HG03439 (cell line): ENCODE results near the gene UBE2J2.
A peak's percentile ranks its signal among the peaks of the same experiment; 100 is the strongest.
"Not testable (repeated sequence)": the region's sequence is repeated elsewhere in the genome, so short reads cannot be mapped to it uniquely, and the experiment has no call there.

ENCODE experiments used
- ATAC-seq: cut with Tn5 transposase; IDR thresholded peaks from one replicate; pipeline ENCODE4 v1.9.1; 2021; ENCODE audit warnings: mild to moderate bottlenecking, moderate library complexity; ENCODE audit not compliant: unreplicated experiment

Gene UBE2J2

GRCh38 chr1:1273512-1274298 is at the start of gene UBE2J2:
Gene UBE2J2 (minus strand): TSS chr1:1273854. CDS start chr1:1267992, 5,862 bp downstream.
- ATAC-seq = peak; percentile 70

DNA sequence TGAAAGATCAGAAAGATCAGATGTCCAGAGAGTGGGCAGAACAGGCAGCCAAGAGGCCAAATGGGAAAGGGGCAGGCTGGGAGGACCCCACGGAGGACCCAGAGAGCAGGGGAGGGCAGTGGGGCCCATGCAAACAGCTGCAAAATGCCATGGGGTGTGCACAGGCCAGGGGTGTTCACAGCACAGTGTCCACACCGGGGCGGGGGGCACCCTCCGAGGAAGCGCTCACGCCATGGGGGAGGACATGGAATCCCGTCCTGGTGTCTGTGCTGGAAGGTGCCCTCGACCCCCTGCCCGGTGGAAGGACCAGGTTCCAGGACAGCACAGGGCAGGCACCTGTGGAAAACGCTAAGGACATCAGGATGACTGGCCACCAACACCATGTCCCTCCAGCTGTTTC is 49.3 kb upstream of the UBE2J2 start:
- no peak for ATAC-seq

DNA sequence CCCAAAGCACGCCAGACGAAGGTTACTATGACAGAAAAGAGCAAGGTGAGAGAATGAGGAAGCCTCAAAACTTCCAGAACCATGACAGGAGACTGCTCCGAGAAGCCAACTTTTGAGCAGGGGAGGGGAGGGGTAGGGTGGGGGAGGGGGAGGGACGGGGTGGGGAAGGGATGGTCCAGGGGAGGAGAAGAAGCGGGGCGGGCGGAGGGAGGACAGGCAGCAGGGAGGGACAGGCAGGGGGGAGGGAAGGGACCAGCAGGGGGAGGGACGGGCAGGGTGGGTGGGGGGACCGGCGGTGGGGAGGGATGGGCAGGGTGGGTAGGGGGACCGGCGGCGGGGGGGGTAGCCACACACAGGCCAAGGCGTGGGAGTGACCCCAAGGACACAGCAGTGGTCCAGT is 48.8 kb upstream of the UBE2J2 start:
- ATAC-seq = no peak

DNA sequence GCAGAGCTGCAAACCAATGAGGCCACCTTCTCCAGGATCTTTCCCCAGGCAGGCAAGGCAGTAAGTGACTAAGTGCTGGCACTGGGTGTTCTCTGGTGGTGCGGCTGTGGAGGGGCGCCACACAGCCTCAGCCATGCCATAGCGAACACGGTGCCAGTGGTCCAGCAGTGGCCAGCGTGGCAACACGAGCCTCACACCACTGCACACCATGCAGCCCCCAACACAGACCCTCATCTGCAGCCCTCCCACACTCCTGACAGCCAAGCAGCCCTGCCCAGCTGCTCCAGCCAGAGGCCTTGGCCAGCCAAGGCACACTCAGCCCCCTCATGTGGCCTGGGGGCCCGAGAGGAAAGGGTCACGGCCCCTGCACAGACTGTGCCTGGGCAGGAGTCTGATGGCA is 47.8 kb upstream of the UBE2J2 start:
- no peak for ATAC-seq

GRCh38 chr1:1320666-1321448 is 47.2 kb upstream of the UBE2J2 start:
- no peak for ATAC-seq

DNA sequence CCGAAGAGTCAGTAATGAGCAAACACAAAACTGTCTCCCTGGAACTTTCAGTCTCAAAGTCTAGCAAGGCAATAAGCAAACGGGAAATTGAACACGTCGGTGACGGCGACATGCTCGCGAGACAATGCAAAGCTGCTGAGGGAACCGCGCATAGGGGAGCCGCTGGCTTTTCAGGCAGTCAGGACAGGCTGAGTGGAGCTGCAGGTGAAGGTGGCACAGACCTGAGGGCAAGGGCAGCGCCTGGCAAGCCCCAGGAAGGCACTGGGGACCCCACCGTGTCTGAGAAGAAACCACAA is 45.9 kb upstream of the UBE2J2 start:
- ATAC-seq = no peak

DNA sequence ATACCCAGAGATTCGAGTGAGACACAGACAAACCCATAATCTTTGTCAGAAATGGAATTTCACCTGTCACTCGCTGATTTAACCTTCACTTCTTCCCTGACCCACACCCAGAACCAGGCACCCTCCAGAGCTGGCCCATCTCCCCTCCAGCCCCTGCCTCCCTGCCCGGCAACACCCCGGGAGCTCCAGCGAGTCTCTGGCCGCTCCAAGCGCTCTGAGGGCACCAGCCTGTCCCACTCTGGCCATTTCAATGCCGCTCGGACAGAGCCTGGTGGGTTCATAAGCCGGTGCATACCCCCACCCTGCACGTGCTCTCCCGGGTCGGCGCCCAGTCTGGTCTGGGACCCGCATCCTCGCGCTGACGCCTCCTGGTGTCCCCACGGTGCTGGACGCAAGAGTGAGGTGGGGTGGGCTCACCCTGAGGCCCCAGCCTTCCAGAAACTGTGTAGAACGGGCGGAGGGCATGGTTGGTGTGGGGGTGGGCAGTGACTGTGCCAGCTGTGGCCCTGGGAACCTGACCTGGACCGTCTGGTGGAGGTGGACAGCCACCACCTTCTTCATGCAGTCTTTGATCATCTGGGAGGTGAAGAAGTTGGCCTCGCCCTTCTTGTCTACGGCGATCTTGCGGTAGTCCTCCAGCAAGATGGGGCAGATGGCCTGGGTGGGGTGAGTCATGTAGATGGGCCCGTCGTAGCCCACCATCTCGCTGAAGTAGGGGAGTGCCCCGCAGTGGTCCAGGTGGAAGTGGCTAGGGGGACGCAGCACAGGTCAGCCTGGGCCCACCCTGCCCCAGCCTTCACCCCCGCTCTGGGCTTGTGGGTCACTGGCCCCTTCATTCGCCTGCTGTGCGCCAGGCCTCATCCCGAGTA is 45.4 kb upstream of the UBE2J2 start:
- ATAC-seq = no peak

- ATAC-seq = no peak
These were observed 44.5 kb upstream of the UBE2J2 start for GRCh38 chr1:1318131-1318652.

DNA sequence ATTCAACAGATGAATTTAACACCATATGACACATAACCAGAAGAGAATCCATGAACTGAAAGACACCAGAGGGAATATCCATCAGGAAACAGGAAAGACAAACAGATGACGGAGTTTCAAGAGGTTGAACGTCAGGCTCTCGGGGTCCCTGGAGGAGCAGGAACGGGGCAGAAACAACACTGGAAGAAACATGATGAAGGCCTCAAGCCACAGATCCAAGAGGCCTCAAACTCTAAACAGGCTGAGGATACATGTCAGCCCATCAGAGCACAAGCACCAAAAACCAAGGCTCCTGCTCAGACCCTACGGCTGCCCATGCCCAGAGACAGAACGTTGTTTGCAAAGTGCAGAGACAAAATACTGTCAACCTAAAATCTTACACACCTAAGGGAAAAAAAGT is 43.8 kb upstream of the UBE2J2 start:
- ATAC-seq = no peak

DNA sequence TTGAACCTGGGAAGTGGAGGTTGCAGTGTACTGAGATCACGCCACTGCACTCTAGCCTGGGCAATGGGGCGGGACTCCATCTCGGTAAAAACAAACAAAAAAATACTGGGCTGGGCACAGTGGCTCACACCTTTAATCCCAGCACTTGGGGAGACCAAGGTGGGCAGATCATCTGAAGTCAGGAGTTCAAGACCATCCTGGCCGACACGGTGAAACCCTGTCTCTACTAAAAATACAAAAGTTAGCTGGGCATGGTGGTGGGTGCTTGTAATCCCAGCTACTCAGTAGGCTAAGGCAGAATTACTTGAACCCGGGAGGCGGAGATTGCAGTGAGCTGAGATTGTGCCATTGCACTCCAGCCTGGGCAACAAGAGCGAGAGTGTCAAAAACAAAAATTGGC is 42.5 kb upstream of the UBE2J2 start:
- ATAC-seq = not testable (repeated sequence)

DNA sequence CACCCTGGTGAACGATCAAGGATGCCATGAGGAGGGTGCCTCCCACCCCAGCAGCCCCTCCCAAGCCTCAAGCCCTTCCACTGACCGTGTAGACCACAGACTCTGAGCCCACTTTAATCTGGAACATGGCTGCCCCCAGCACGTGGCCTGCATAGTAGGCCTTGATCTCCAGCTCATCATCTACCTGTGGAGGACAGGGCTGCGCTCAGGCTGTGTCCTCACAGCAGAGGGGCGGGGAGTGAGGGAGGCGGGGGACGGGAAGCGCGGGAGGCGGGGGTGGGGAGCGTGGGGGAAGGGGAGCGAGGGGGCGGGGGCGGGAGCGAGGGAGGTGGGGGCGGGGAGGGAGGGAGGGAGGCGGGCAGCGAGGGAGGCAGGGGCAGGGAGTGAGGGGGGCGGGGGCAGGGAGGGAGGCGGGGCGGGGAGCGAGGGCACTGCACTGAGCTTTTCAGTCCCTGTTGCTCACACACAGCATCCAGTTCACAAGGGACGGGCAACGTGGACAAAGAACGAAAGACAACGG is 41.8 kb upstream of the UBE2J2 start:
- ATAC-seq = no peak

DNA sequence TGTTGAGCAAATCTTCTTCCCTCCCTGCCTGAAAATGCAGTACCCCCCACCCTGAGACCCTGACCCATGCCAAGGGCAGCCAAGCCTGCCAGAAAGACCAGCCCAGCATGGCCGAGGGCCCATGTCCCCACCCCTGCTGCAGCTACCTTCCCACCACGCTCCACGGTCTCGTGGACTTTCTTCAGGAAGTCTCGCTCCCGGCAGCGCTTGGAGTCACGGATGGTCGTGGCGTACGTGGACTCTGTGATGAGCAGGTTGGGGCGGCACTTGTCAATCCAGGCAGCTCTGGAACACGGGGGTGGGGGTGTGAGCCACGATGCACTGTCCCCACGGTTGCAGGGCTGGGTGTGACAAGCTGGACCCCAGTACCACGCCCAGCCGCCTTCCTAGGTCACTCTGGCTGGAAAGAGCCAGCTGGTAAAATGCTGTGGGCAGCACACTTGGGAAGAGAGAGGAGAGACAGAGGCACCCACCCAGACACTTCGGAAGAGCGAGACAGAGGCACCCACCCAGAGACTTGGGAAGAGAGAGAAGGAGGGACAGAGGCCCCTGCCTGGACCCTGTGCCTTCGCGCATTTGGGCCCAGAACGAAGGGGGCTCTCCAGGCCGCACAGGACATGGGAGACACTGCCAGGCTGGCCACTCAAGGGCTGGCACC is 41.2 kb upstream of the UBE2J2 start:
- no peak for ATAC-seq

DNA sequence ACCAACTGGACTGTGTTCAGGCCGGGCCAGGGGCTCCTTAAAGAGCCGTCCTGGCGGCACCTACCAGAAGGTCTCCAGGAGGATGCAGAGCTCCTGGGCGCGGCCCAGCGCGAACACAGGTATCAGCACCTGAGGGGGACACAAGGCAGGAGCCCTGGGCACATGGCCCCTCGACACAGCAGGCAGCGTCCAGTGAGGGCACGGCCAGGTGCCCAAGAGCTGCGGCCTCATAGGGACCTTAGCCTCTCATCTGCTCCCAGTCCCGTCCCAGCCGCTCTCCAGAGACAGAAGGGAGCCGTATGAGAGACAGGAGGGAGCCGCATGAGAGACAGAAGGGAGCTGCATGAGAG is 40.6 kb upstream of the UBE2J2 start:
- no peak for ATAC-seq

DNA sequence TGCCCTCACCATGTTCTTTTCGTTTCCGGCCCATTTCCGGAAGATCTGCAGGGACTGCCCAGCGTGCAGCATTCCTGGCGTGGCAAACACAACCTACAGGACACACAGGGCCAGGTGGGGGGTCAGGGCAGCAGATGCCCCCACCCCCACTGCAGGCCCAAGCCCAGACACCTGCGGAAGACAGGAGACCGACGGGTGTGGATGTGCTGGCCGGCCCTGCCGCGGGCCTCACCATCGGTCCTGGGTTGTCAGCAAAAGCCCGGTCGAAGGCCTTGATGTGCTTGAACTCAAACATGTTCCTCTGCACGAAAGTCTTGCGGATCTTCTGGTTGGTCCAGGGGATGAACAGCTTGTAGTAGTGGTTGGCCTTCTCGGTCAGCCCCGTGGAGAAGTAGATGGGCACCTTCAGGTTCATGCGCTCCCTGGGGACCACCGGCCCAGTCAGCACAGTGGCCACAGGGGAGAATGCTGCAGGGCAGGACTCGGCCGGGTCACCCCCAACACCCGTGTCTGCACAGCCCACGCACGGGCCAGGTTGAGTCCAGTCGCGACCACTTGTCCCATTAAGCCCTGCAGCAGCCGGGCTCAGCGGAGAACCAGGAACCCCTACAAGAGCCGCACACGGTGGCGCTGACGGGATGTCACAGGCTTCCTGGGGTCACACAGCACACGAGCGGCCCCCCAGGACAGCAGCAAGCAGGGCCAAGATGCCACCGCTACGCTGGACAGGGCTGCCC is 40.0 kb upstream of the UBE2J2 start:
- no peak for ATAC-seq

DNA sequence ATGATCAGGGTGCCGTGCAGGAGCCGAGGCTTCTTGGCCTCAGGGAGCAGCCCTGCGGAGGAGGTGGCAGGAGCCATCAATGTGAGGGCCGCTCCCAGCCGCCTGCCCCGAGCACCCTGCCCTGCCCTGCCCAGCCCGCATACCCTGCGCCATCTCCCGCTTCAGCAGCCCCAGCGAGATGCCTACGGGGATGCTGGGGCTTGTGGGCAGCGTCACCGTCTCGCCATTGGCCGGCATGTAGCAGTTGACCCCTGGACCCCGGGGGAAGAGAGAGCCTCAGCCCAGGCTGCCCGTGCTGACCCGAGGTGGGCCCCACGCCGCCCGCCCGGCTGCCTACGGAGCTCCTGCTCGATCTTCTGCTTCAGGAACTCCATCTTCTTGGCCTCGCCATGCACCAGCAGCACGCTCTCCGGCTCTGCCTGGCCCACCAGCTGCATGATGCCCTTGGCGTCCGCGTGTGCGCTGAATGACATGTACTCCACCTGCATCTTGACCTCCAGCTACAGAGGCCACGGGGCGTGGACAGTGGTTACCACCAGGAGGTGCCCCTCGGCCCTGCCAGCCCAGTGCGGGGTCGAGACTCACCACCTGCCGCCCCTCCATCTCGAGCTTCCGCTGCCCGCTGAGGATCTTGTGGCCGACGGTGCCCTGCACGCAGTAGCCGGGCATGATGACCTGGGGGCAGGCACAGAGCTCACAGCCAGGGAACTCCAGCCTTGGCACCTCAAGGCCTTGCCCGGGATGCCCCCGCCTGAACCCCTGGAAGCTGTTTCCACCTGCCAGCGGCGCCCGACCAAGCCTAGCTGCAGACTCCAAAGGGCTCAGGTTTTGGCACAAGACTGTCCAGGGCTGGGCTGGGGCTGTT is 39.0 kb upstream of the UBE2J2 start:
- ATAC-seq = no peak

DNA sequence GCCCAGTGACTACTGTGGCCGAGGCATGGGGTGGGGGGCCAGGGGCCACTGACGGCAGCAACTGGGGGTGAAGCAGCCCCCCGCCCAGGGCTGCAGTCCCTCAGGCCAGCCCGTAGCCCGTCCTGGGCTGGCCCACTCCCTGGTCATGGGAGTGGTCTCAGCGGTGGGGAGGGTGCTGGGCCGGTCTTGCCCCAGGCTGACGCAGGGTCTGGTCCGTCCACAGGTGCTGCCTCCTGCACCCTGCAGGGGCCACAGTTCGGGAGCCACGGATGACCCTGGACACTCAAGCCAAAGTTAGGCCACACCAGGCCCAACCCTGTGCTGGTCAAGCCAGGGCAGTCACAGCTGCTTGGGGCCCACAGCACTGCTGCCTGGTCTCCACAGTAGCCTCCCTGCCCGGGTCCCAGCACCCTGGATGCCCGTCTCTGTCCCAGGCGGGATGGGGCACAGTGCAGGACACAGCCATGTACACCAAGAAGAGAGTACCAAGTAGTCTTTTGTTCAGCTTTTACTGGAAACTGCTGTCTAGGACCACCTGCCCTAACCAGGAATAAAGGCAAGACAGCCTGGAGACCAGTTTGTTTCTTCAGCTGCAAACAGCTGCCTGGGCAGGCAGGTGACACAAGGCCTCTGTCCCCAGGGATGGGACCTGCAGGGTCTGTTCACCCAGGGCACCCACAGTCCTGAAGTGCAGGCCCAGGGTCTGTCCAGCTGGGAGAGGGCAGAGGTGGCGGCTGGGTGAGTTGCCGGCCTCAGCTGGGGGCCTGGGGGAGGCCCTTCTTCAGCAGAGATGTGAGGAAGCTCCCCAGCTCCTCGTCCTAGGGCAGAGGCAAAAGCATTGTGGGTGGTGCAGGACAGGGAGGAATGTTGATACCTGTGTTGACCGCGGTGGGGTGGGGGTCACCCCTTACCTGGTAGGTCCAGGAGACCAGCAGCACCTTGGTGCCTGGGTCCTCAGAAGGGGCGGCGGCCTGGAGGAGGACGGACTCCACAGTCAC is 37.8 kb upstream of the UBE2J2 start:
- ATAC-seq = no peak

- ATAC-seq = no peak
These were observed 36.9 kb upstream of the UBE2J2 start for GRCh38 chr1:1310476-1311053.

DNA sequence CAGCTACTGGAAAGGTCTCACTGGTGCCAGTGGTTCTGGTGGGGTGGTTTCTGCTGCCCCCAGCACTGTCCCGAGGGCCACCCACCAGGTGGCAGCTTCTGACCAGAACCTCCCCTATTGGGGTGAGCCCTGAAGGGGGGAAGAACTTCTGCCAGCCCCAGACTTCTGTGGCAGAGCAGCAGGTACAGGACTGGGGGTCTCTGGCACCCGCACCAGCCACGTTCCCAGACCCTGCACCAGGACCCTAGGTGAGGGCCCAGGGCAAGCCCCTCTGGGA is 36.4 kb upstream of the UBE2J2 start:
- no peak for ATAC-seq
